KG1 (cell line): ENCODE measurements around the gene NUDT1.

ENCODE experiments used
- DNase-seq: peaks from one replicate; lab custom pipeline; 2025; lab: John Stamatoyannopoulos, UW

The NUDT1 gene

DNA sequence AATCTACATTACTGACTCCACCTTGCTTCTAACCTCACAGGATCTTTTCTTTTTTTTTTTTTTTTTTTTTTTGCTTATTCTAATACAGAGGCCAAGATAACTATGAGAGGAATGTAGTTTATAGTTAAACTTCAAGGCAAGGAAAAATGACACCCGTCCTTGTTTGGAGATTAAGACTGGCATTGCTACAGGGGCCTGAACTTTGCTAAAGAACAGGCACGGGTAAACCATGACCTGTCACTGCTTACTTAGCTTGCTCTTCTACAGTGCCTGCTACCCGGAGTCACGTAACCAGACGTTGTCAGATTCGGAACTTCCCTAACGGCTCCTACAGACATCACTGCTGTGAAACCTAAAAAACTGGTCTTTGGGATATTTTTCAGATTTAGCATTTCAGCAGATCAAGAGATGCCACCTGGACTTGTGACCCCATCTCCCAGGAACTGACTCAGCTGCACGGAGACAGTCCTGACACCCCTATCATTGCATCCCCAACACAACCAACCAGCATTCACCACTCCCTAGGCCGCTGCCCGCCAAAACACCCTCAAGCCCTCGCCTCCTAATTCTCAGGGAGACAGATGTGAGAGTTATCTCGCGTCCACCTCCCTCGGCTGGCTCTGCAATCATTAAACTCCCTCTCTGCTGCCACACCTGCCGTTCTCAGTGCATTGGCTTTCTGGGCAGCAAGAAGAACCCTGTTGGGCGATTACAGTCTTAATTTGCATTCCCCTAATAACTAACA is 36.8 kb upstream of the NUDT1 start:
- no peak for DNase-seq

DNA sequence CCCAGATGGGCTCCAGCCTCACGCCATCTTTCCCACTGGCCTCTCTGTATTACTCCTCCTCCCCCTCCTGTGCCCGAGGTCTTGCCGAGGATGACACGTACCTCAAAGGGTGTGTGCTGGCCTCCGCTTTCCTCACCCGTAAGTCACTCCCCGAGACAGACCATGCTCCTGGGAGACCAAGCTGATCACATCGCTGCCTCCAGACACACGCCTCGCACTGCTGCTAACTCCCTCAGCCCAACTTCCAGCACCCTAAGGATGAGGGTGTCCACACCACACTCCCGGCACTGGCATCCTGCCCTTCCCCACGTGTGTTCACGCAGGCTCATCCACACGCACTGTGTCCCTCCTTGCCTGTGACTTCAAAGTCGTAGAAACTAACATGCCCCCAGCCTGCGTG is 33.3 kb upstream of the NUDT1 start:
- no peak for DNase-seq

DNA sequence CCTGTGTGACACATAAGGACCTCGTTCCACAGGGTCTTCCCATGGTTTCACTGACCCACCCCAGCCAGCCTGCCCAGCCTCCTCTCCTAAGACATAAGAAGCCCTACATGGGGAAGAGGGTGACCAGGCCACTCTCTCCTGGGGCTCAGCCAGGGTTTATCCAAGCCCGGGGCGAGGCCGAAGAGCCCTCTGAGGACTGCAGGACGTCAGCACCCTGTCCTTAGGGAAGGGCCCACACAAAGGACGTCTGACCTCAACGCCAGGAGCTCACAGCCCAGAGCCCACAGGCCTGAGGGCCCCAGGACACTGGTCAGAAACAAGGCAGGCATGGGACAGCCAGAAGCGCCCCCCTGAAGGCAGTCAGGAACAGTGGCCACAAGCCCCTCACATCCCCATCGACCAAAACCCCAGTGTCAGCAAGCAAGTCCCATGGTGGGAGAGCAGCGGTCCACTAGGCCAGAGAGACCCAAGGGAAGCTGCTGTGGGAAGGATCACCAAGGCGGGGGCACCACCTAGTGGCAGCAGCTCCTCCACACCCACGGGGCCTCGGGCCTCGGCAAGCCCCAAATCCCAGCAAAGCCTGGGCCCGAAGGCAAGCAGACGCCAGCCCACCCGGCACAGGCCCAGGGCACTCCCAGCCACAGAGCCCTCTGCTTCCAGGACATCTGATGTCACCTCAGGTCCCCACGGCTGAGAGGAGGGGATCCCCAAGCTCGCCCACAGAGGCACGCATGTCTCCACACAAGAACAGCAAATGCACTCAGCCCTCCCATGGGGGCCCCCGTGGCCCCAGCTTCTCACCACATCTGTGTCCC is 32.7 kb upstream of the NUDT1 start:
- DNase-seq = no peak

DNA sequence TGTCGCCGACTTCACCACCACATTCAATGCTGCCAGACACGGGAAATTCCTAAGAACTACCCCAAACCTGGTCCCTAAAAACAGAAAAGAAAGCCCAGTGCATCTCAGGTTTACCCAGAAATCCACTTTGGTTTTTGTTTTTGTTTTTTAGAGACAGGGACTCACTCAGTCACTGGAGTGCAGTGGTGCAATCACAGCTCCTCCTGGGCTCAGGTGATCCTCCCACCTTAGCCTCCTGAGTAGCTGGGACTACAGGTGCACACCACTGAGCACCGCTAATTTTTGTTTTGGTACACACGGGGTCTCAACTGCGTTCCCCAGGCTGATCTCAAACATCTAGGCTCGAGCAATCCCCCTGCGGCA is 32.1 kb upstream of the NUDT1 start:
- DNase-seq = no peak

DNA sequence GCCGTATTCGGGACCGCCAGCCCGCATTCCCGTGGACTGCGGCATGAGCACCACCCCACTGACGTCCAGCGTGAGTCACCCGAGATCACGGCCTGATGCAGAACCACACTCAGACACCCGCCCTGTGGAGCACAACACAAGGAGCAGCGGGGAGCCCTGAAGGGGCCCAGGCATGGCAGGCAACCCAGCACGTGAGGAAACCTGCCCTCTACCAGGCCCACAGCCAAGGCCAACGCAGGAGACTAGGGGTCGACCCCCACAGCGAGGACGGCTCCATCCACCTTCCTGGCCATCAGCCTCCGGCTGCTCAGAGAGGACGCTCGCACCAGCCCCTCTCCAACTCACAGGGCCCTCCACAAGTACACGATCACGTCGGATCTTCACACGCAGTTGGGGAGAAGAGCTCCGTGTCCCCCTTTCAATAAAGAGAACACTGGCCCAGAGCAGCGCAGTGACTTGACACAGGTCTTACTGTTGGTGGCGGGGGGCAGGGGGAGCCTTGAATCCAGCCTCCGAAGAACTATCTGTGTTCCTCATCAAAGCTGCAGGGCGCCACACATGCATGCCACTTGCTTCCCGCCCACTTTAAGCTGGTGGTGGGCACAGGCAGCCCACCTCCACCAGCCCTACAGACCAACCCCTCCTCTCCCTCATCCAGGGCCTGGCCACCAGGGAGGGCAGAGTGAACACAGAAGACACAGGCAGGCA is 31.3 kb upstream of the NUDT1 start:
- DNase-seq = no peak

DNA sequence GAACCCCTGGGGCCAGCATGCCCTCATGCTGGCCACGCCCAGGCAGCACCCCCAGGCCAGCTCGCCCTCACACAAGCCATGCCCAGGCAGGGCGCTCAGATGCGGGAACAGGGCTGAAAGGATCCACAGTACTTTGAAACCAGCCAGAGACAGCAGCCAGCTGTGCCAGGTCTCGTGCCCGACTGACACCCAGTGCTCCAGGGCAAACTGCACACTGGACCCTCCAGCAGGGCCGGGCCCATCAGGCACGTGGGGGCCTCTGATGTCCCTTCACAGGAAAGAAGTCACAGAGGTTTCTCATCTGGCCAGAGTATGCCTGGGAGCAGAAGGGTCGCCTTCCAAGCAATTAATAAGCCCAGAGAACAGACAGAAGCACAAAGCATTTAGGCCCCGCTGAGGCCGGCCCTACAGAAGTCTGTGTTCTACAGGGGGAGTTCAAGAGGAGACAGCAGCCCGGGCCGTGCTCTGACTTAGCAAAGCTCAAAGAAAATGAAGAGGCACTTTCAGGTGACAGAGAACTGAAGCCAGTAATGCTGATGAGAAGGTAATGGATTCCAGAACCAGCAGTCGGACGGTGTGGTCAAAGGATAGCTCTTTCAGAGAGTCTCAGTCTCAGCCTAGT is 30.7 kb upstream of the NUDT1 start:
- DNase-seq = no peak

DNA sequence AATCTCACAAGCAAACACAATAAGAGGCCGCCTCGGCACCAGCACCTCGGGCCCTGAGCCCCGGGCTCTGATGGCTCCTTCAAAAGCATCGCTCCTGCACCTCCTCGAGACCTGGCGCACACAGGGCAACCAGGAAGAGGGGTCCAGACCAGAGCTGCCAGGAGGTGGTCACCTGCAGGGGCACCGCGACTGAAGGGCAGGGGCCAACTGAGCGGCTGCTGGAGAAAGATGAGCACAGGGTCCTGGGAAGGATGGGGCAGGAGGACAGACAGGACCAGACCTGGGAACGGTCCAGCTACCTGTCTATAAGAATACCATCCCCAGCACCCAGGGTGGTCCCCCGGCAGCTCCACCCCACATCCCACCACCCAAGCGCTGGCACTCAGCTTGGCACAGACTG is 30.1 kb upstream of the NUDT1 start:
- no peak for DNase-seq

DNA sequence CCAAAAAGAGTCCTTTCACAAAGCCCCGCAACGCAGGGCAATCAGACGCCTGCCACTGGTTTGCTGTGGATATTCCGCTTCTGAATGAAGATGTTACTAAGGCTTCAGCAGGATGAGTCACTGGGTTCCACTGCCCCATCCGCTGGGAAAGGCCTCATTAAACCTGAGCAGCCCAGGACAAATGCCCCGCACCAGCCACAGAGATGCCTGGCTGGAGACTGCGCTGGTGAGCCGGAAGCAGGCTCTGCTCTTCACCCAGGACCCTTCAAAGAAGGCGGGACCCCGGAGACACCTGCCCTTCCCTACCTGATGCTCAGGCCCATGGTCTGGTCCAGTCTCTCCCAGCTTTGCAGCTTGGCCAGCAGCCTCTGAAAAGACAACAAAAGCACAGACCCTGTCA is 29.1 kb upstream of the NUDT1 start:
- DNase-seq = no peak

DNA sequence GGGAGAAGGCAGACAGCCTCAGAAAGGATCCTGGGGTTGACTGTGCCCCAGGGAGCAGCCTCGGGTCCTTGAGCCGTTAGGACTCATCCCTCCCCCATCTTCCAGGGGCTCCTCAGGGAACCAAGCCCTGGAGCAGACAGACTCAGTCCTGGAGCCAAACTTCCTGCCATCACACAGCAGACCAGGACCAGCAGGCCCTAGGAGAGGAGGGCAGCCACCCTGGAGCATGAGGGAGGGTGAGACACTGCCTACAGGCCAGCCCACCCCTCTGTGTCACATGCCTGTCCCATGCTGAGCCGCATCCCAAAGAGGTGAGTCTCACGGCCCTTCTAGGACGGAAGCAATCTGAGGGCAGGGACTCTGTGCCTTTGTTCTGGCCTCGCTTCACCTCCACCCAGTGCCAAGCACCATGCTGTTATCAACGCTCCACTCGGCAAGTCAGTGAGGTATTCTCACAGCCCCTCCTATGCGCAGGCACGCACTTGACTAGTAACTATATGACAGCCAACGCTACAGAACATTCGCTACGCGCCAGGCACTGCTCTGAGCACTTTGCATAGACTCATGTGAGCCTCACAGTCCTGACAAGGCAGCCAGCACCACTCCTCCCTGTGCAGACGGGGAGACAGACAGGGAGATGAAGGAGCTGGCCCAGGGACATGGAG is 28.3 kb upstream of the NUDT1 start:
- DNase-seq = no peak

DNA sequence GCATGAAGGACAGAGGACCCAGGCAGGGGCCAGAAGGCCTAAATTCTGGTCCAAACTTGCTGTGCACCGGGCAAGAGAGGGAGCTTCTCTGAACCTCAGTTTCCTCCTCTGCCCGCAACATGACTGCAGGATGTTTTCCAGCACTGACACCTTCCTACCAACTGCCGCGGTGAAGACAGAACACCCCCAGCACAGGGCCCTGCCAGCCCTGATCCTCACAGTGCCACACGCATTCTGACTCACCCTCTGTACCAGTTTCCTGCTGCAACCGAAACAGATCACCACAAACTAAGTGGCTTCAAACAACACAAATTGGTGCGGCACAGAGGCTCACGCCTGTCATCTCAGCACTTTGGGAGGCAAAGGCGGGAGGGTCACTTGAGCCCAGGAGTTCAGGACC is 27.4 kb upstream of the NUDT1 start:
- DNase-seq = no peak

DNA sequence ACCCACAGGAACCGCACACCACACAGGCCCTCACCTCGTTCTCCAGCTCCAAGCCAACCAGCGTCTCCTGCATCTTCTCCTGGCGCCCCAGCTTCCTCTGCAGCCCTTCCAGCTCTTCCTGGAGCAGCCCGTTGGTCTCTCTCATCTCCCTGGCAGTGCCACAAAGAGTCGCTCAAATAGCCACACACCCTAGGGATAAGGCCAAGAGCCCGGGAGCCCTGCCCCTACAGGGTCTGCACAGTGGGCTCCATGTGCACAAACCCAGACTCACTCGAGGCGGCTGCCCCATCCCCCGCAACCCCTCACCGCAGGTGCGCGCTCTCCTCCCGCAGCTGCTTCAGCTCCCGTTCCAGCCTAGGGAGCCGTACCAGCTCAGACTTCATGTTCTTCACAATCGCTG is 26.2 kb upstream of the NUDT1 start:
- no peak for DNase-seq

DNA sequence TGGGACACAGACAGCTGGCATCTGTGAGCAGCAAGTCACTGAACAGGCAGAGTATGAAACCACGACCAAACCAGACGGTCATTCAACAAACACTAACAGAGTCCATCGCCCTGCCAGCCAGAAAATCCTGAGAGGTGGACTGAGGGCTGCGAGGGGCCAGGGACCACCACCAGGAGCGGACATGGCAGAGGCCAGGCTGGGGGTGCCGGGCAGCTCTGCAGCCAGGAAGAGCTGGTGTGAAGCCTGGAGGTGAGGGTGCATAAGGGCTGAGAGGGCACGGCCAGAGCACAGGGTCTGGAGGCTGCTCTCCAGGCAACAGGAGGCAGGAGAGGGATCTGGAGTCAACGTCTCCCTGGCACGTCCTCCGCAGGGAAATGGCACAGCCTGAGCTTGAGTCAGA is 24.8 kb upstream of the NUDT1 start:
- DNase-seq = no peak

DNA sequence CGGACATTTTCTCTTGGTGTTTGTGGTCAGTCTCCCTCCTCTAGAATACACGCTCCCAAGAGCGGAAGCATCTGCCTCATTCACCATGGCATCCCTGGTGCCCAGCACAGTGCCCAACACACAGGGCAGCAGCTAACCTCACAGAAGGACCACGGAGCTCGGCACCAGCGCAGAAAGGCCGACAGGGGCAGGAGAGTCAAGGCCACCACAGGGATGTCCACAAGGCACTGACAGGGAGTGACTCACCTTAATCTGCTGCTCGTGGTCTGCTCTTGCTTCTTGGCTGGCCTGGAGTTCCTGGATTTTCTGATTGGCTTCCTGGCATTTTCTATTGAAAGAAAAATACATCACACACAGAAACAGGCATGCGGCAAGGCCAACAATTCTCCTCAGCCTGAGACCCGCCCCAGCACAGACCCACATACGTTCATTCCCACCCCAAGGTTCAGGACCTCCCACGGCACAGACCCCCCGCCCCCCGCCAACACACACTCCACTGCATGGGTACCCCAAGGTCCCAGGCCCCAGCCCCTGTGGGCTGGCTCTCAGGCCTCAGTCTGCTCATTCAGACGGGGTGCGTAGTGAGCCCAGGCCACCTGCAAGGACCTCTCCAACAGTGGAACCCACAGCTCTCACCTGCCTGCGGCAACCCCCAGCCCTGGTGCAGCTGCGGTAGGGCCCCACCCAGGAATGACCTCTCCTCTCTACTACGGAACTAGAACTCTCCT is 24.1 kb upstream of the NUDT1 start:
- DNase-seq = no peak

DNA sequence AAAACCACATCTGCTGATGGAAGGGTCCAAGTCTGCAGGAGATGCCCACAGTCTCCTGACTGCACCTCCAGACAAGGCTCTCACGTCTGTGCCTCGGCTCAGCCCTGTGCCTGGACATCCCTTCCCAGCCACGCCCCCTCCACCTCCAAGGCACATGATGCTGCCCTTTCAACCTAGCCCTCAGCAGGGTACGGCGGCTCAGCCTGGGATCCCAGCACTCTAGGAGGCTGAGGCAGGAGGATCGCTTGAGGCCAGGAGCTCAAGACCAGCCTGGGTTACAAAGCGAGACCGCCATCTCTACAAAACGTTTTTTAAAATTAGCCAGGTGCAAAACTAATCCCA is 23.6 kb upstream of the NUDT1 start:
- no peak for DNase-seq

DNA sequence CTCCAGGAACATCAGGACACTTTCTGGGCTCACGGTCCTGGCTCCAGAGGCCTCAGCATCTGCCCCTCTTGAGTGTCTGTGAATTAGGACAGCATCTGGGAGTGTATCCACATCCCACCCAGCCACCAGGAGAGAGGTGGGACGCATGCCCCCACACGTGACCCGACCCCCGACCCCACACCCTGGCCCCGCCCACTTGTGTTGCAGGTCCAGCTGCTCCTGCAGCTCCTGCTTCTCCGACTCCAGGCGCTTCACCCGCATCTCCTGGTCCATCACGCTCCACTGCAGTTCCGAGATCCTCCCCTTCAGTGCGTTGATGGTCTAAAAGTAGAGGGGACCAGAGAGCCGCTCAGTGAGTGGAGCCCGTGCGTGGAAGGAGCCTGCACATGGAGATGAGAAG is 22.9 kb upstream of the NUDT1 start:
- DNase-seq = no peak

DNA sequence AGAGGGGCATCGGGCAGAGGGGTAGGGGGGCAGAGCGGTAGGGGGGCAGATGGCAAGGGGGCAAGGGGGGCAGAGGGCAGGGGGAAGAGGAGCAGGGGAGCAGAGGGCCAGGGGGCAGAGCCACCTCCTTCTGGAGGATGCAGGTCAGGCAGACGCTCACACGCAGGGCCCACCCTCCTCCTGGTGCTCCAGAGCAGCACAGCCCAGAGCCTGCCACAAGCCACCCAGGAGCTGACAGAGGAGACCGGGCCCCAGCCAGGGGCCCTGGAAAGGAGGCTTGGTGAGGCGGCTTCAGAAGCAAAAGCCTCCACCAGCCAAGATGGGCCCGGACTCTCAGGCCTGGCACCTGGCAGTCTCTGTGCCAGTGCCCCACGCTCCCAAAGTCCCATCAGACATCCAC is 22.4 kb upstream of the NUDT1 start:
- DNase-seq = no peak

DNA sequence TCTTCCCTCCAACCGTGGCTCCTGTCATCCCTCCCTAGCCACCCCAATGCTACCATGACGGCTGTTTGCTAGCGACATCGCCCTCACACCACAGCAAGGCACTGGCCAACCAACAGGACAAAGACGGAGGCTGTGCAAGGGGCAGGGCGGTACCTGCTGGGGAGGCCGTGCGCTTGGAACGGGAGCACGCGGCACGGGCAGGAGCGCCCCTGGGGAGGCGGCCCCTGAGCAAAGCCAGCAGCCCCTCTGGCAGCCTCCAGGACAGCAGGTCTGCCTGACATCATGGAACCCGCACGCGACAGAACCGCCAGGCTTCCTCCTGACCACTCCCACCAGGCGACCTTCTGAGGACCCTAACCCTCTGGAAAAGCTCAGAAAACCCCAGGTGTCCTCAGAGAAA is 22.0 kb upstream of the NUDT1 start:
- no peak for DNase-seq

DNA sequence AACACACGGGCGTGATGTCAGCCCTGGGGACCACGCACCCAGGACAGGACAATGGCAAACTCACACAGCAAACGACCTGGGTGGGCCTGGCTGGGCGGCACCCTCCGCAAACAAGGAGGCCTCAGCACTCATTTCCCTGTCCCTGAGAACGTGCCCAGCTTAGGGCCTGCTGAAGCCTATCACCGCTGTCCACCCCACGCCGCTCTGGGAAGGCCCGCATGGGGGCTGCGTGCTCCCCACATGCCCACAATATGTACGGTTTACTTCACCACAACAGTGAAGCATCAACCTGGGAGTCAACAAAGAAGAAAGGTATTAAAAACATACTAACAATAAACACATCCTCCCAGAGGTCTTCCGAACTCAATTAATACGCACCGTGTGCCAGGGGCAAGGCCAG is 21.5 kb upstream of the NUDT1 start:
- DNase-seq = no peak

DNA sequence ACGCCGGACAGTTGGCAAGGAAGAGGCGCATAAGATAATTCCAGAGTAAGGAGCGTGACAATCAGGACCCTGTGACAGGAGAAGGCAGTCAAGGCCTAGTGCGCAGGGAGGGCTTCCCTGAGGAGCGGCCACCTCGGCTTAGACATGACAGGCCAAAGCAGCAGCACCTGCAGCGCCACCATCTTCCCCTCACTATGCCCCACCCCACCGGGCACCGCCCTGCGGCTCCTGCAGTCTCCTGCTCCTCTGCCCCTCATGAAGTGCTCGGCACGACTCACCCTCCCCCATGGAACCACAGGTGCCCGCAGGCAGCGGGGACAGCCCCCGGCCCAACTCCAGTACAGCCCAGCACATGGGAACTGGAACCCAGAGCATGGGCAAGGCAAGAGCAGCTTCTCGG is 21.1 kb upstream of the NUDT1 start:
- no peak for DNase-seq

DNA sequence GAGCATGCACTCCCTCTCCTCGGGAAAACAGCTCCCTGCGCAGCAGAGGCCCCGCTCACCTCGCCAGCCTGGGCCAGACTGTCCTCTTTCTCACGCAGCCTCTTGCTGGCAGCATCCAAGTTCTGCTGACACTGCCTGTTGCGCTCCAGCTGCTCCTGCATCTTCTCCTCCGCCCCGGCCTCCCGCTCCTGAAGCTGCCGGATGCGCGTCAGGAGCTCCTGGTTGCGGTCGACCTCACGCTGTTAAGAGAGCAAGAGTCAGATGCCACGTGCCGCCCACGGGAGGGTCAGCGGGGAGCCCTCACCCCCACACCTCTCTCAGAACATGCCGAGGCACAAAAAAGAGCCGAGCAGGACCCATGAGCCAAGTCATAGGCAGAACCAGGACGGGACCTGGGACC is 19.5 kb upstream of the NUDT1 start:
- DNase-seq = no peak

DNA sequence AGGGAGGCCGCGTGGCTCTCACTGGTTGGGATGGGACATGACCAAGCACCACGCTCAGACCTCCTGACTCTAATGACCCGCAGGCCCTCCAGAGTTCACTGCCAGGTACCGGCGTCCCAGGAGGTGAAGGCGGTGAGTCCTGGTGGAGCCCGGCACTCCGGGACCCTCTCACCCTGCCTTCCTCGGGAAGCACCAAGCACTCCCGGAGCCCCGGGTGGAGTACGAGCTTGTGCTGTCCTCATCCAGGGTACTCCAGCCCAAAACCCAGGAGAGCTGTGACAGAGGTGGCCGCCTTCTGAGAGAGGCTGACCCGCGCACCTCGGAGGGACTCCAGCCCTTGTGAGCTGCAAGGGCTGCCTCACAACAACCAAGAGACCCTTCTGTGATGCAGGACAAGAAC is 18.7 kb upstream of the NUDT1 start:
- DNase-seq = no peak

DNA sequence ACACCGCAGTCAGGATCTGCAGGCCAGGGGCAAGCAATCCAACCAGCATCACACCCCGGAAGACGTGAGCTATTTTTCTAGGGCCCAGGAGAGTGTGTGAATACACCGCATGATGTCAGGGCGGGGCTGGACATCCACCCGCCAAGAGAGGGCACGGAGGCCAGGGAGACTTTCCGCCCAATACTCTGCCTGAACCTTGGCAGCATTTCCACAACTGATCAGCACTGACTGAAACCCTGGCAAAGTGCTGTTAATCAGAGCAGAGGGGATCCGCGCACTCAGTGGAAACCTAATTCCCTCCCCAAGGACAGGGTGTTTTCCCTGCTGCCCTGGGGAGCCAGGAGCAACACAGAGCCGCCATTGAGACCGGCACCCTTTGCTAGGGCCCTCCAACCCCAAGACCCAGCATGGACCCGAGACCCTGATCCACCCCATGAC is 17.5 kb upstream of the NUDT1 start:
- no peak for DNase-seq
